Breast epithelium (tissue), 4 donors: ENCODE results near the gene MMP15. TPM values are rescaled to one million over a fixed set of nuclear protein-coding genes. Genes with fewer than 3 reads are reported as not detected.

ENCODE experiments used
- DNase-seq, 2 donors: peaks; one replicate each; pipeline ENCODE4 v3.0.0-alpha.2; 2019; ENCODE audit warnings: low spot score in 2 of 2
- H3K27ac ChIP-seq, 2 donors: fragments of 200-600 bp; sonication (generic) in 1 of 2; one replicate each; pipeline ENCODE4 v1.5.1; 2016 to 2019; ENCODE audit warnings: mild to moderate bottlenecking in 1 of 2
- H3K27me3 ChIP-seq, 2 donors: fragments of 200-600 bp; sonication (generic) in 1 of 2; one replicate each; pipeline versions ENCODE4 v1.5.1 to v1.6.0; 2017 to 2019; ENCODE audit warnings: control low read depth in 1 of 2, mild to moderate bottlenecking in 1 of 2
- H3K36me3 ChIP-seq: fragments of 200-600 bp; one replicate; pipeline ENCODE4 v1.5.1; 2019
- H3K4me1 ChIP-seq, 2 donors: fragments of 200-600 bp; sonication (generic); one replicate each; pipeline ENCODE4 v1.5.1; 2016 to 2019; ENCODE audit warnings: control low read depth in 1 of 2
- H3K4me3 ChIP-seq, 3 donors: fragments of 200-600 bp; sonication (generic); 1 replicate in 2 of 3; 2 replicates in 1 of 3; pipeline ENCODE4 v1.5.1; 2016 to 2019; ENCODE audit warnings: mild to moderate bottlenecking in 3 of 3, moderate library complexity in 2 of 3
- H3K9me3 ChIP-seq, 2 donors: fragments of 200-600 bp; sonication (generic) in 1 of 2; one replicate each; pipeline ENCODE4 v1.5.1; 2016 to 2019; ENCODE audit warnings: control low read depth in 1 of 2
- CTCF ChIP-seq, 3 donors: fragments of 450-650 bp; IDR thresholded peaks; one replicate each; pipeline ENCODE4 v1.5.1; 2016 to 2017; ENCODE audit warnings: antibody characterized with exemption in 3 of 3, mild to moderate bottlenecking in 3 of 3, moderate library complexity in 3 of 3
- POLR2A ChIP-seq: fragments of 450-650 bp; IDR thresholded peaks from one replicate; pipeline ENCODE4 v1.6.1; 2016; ENCODE audit warnings: antibody characterized with exemption, mild to moderate bottlenecking, moderate library complexity
- POLR2AphosphoS5 ChIP-seq, 3 donors: sonication (generic); formaldehyde crosslinking; IDR thresholded peaks; one replicate each; pipeline ENCODE4 v1.6.1; 2017; ENCODE audit warnings: antibody characterized with exemption in 3 of 3
- intact Hi-C: fragments of 100-400 bp; cut with DNase I; formaldehyde crosslinking; loops from one replicate; pipeline ENCODE4 v1.15.1; 2023; ENCODE audit warnings: low total_unique reads
- total RNA-seq, 3 donors: library from RNA; depleted of rRNA; stranded (reverse); fragments of >200 nt; gene quantifications; one replicate each; pipeline ENCODE4 v1.1.0, GENCODE V29; 2016

MMP15 gene
- total RNA-seq, 3 donors from 2014 or later = 4.6 to 5.3 (median 4.8) TPM

GRCh38 chr16:58028541-58029070 is 3.1 kb downstream of the MMP15 start:
- no peak for DNase-seq
- Histone ChIP-seq H3K36me3 (no peaks in the 10 kb centered on the region), H3K27me3 (no peaks in the 10 kb centered on the region), H3K4me1 (peaks cover 8% of the 10 kb centered on the region in 2 donors), H3K27ac (no peak overlapping the region), H3K9me3 (no peaks in the 10 kb centered on the region), H3K4me3 (no peak overlapping the region)
- intact Hi-C loops = loop anchor here (5.0 kb wide), 1 partner anchor 99 kb away; the partner anchor contains the start of gene CFAP20
- TF ChIP-seq CTCF (IDR thresholded peaks at IDR 0.05) (no peak), POLR2AphosphoS5 (IDR thresholded peaks at IDR 0.05) (no peak), POLR2A (no peak)

DNA sequence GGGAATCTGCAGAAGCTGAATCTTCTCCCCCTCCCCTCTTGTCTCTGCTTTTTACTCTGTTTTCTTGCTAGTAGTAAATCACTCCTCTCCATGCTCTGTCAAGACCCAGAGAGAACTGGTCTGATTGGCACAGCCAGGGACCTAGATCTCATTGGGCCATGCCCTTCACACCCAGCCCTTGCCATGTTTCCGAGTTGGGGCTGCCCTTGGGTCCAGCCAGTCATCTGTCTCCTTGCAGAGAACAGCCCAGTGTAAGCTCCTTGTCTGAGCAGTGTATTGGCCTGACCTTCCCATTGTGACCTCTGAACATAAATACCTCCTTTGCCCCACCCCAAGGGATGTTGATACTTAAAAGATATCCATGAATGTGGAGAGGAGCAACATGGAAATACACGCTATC is 3.9 kb downstream of the MMP15 start:
- Histone ChIP-seq H3K4me1 (peaks cover 8% of the 10 kb centered on the region in 2 donors), H3K27me3 (no peaks in the 10 kb centered on the region), H3K27ac (no peak overlapping the region), H3K4me3 (no peak overlapping the region), H3K36me3 (no peaks in the 10 kb centered on the region), H3K9me3 (no peaks in the 10 kb centered on the region)
- intact Hi-C loops = loop anchor here (5.0 kb wide), 1 partner anchor 98 kb away; the partner anchor contains the start of gene CFAP20
- TF ChIP-seq POLR2A = no peak
- no peak for TF ChIP-seq POLR2AphosphoS5 (IDR thresholded peaks at IDR 0.05)
- no peak for DNase-seq

- H3K4me3 ChIP-seq = no peak overlapping the region
- intact Hi-C loops = no loop called here
- TF ChIP-seq POLR2AphosphoS5 (IDR thresholded peaks at IDR 0.05) = no peak
- TF ChIP-seq POLR2A = no peak
- no peak for TF ChIP-seq CTCF (IDR thresholded peaks at IDR 0.05)
- no peaks in the 10 kb centered on the region for H3K27me3 ChIP-seq
- H3K36me3 ChIP-seq = no peaks in the 10 kb centered on the region
- H3K27ac ChIP-seq = no peak overlapping the region
- DNase-seq = no peak
- H3K4me1 ChIP-seq = peaks cover 6 to 8% of the 10 kb centered on the region in 2 donors
- H3K9me3 ChIP-seq = no peaks in the 10 kb centered on the region
Observed at GRCh38 chr16:58030136-58030840, 4.7 kb downstream of the MMP15 start.

DNA sequence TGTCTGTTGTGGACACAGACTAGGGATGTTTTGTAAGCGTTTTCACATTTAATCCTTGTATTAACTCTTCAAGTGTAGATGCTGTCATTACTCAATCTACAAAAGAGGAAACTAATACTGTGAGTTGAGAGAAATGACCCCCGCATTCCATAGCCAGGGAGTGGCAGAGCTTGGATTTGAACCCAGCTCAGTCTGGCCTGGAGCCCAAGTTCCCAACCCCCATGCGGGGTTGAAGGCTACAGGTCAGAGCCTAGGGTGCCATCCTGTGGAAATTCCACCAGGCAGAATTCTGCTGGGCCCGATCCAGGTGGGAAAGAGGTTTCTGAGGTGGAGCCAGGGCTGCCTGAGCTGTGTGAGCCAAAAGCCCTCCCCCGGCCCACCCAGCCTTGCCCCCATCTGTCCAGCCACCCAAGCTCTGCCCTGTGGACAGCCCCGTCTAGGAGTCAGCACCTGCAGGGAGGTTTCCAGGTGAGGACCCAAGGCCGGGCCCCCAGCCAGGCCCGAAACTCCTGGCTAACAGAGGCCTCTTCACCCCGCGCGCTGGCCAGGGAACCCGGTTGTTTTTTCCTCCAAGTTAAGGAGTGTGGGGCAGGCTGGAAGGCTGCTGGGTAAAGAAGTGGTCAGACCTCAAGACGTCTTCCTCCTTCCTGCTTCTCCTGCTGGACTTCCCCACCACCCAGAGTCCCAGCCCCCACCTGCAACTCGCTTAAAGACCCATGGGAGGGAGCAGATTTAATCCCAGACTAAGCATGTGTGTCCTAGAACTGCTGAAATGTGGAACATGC is 5.7 kb downstream of the MMP15 start:
- DNase-seq = no peak

More for the DNA sequence above, 5.7 kb downstream of the MMP15 start:
- TF ChIP-seq POLR2AphosphoS5 (IDR thresholded peaks at IDR 0.05) (no peak), POLR2A (no peak), CTCF (IDR thresholded peaks at IDR 0.05) (no peak)
- intact Hi-C loops = no loop called here
- Histone ChIP-seq H3K27ac (peak overlapping the region; percentile 52 to 57), H3K9me3 (no peaks in the 10 kb centered on the region), H3K27me3 (no peaks in the 10 kb centered on the region), H3K4me3 (no peak overlapping the region), H3K4me1 (peaks cover 6 to 8% of the 10 kb centered on the region in 2 donors), H3K36me3 (no peaks in the 10 kb centered on the region)
